WTC11 (cell line): ENCODE results near the gene DENND5A. TPM values are rescaled to one million over a fixed set of nuclear protein-coding genes. Genes with fewer than 3 reads are reported as not detected.

ENCODE experiments used
- ATAC-seq: fragments of 200-7000 bp; cut with Tn5 transposase; 2 replicates; pipeline ENCODE4 v1.10.0; 2021; ENCODE audit warnings: mild to moderate bottlenecking, moderate library complexity
- CTCF ChIA-PET: fragments of 300-600 bp; sonication (Branson Sonifier 250); formaldehyde crosslinking; loops from one replicate; lab custom pipeline; 2021; ENCODE audit warnings: antibody characterized with exemption; lab: Charles Lee
- POLR2A ChIA-PET: fragments of 350-600 bp; sonication (Branson Sonifier 250); formaldehyde crosslinking; loops from one replicate; lab custom pipeline; 2021; ENCODE audit warnings: antibody characterized with exemption; lab: Charles Lee
- DNase-seq: peaks from one replicate; pipeline ENCODE4 v3.0.0; 2021; ENCODE audit warnings: low spot score
- H3K27ac Mint-ChIP-seq: 2 replicates; pipeline ENCODE4 v1.8.0; 2021; ENCODE audit warnings: mixed read lengths
- H3K27me3 Mint-ChIP-seq: 2 replicates; pipeline ENCODE4 v1.8.0; 2021; ENCODE audit warnings: low read depth, mild to moderate bottlenecking, moderate library complexity, mixed read lengths
- H3K36me3 Mint-ChIP-seq: 2 replicates; pipeline ENCODE4 v1.8.0; 2021; ENCODE audit warnings: mixed read lengths
- H3K4me1 Mint-ChIP-seq: 2 replicates; pipeline ENCODE4 v1.8.0; 2022; ENCODE audit warnings: mixed read lengths
- H3K4me3 Mint-ChIP-seq: 2 replicates; pipeline ENCODE4 v1.8.0; 2021; ENCODE audit warnings: mild to moderate bottlenecking, moderate library complexity, mixed read lengths
- H3K9me3 Mint-ChIP-seq: 2 replicates; pipeline ENCODE4 v1.8.0; 2021; ENCODE audit warnings: mixed read lengths
- ETV6 ChIP-seq: sonication (generic); formaldehyde crosslinking; IDR thresholded peaks from 2 replicates; pipeline ENCODE4 v1.8.1; 2022; ENCODE audit warnings: mild to moderate bottlenecking, missing genetic modification reagents
- MXD4 ChIP-seq: fragments of 250-450 bp; sonication (Bioruptor Pico); IDR thresholded peaks from 2 replicates; pipeline ENCODE4 v1.8.0; 2021; ENCODE audit warnings: mild to moderate bottlenecking, moderate library complexity, borderline replicate concordance
- NR2C2 ChIP-seq: sonication (generic); formaldehyde crosslinking; IDR thresholded peaks from 2 replicates; pipeline ENCODE4 v1.8.0; 2022; ENCODE audit warnings: mild to moderate bottlenecking, missing genetic modification reagents
- RORB ChIP-seq: fragments of 250-450 bp; sonication (Bioruptor Pico); IDR thresholded peaks from 2 replicates; pipeline ENCODE4 v1.9.0; 2021; ENCODE audit warnings: mild to moderate bottlenecking
- SOX15 ChIP-seq: fragments of 250-450 bp; sonication (Bioruptor Pico); IDR thresholded peaks from 2 replicates; pipeline ENCODE4 v1.9.0; 2021; ENCODE audit warnings: mild to moderate bottlenecking
- TCF7 ChIP-seq: sonication (generic); formaldehyde crosslinking; IDR thresholded peaks from 2 replicates; pipeline ENCODE4 v1.8.0; 2022; ENCODE audit warnings: mild to moderate bottlenecking, low read depth, missing genetic modification reagents, moderate library complexity
- ZBTB21 ChIP-seq: sonication (generic); formaldehyde crosslinking; IDR thresholded peaks from 2 replicates; pipeline ENCODE4 v1.8.1; 2023; ENCODE audit warnings: mild to moderate bottlenecking, missing genetic modification reagents, borderline replicate concordance
- ZNF423 ChIP-seq: fragments of 250-450 bp; sonication (Bioruptor Pico); IDR thresholded peaks from 2 replicates; pipeline ENCODE4 v2.1.2; 2022; ENCODE audit warnings: mild to moderate bottlenecking, moderate library complexity
- total RNA-seq: library from RNA; stranded (reverse); gene quantifications from 3 replicates; pipeline ENCODE4 v1.2.3, GENCODE V29; 2021
- TF ChIP-seq, protein P1 (sequence below): sonication (generic); formaldehyde crosslinking; IDR thresholded peaks from 2 replicates; pipeline ENCODE4 v1.8.0; 2022; ENCODE audit warnings: missing genetic modification reagents
- TF ChIP-seq, protein P2 (sequence below): sonication (generic); formaldehyde crosslinking; IDR thresholded peaks from 2 replicates; pipeline ENCODE4 v1.8.1; 2023; ENCODE audit warnings: mild to moderate bottlenecking, missing genetic modification reagents
- TF ChIP-seq, protein P3 (sequence below): fragments of 200-600 bp; IDR thresholded peaks from 2 replicates; pipeline ENCODE4 v1.8.0; 2022; ENCODE audit warnings: antibody characterized with exemption
- TF ChIP-seq, protein P4 (sequence below): sonication (generic); formaldehyde crosslinking; IDR thresholded peaks from 2 replicates; pipeline ENCODE4 v1.8.1; 2023; ENCODE audit warnings: mild to moderate bottlenecking, moderate library complexity, missing genetic modification reagents
- TF ChIP-seq, protein P5 (sequence below): sonication (generic); formaldehyde crosslinking; IDR thresholded peaks from 2 replicates; pipeline ENCODE4 v1.8.0; 2023; ENCODE audit warnings: missing genetic modification reagents

Gene DENND5A
- total RNA-seq, 1 experiment from 2014 or later, result 69.3 TPM

DNA sequence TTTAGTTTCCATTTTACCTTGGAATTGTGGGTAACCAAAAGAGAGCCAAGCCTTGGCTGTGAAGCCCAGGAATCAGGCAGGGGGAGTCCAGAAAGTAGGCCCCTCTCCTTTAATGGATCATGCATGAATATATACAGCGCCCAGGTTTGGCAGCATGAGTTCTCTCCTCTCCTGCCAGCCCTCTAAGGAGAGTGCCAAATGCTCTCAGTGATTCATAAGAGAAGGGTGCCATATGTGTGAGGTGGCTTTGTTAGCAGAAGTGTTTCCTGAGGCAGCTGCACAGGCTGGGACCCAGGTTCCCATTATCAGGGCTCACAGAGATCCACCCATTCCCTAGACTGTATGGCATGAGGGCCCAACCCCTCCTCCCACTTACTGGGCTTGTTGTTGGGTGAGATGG lies 121.4 kb downstream of the DENND5A start:
- Mint-ChIP-seq H3K4me3 (no peak overlapping the region), H3K36me3 (peaks cover 67% of the 10 kb centered on the region), H3K4me1 (no peaks in the 10 kb centered on the region), H3K27me3 (no peaks in the 10 kb centered on the region), H3K9me3 (no peaks in the 10 kb centered on the region), H3K27ac (no peak overlapping the region)
- DNase-seq, result no peak
- ChIA-PET POLR2A (no interaction called here), CTCF (interaction anchor here (1.0 kb wide), 1 partner anchor 128 kb away, joined by 3 read pairs; no protein-coding TSS in a partner anchor)
- ATAC-seq, result no peak
- TF ChIP-seq TCF7 (CRISPR knock-in tag), result no peak
- TF ChIP-seq ETV6 (CRISPR knock-in tag), result no peak
- no peak for TF ChIP-seq SOX15 (CRISPR knock-in tag)
- no peak for TF ChIP-seq MXD4
- no peak for TF ChIP-seq NR2C2 (CRISPR knock-in tag)
- TF ChIP-seq, protein P1, sequence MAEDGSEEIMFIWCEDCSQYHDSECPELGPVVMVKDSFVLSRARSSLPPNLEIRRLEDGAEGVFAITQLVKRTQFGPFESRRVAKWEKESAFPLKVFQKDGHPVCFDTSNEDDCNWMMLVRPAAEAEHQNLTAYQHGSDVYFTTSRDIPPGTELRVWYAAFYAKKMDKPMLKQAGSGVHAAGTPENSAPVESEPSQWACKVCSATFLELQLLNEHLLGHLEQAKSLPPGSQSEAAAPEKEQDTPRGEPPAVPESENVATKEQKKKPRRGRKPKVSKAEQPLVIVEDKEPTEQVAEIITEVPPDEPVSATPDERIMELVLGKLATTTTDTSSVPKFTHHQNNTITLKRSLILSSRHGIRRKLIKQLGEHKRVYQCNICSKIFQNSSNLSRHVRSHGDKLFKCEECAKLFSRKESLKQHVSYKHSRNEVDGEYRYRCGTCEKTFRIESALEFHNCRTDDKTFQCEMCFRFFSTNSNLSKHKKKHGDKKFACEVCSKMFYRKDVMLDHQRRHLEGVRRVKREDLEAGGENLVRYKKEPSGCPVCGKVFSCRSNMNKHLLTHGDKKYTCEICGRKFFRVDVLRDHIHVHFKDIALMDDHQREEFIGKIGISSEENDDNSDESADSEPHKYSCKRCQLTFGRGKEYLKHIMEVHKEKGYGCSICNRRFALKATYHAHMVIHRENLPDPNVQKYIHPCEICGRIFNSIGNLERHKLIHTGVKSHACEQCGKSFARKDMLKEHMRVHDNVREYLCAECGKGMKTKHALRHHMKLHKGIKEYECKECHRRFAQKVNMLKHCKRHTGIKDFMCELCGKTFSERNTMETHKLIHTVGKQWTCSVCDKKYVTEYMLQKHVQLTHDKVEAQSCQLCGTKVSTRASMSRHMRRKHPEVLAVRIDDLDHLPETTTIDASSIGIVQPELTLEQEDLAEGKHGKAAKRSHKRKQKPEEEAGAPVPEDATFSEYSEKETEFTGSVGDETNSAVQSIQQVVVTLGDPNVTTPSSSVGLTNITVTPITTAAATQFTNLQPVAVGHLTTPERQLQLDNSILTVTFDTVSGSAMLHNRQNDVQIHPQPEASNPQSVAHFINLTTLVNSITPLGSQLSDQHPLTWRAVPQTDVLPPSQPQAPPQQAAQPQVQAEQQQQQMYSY, result no peak
- TF ChIP-seq ZBTB21 (CRISPR knock-in tag), result no peak
- TF ChIP-seq, protein P2, sequence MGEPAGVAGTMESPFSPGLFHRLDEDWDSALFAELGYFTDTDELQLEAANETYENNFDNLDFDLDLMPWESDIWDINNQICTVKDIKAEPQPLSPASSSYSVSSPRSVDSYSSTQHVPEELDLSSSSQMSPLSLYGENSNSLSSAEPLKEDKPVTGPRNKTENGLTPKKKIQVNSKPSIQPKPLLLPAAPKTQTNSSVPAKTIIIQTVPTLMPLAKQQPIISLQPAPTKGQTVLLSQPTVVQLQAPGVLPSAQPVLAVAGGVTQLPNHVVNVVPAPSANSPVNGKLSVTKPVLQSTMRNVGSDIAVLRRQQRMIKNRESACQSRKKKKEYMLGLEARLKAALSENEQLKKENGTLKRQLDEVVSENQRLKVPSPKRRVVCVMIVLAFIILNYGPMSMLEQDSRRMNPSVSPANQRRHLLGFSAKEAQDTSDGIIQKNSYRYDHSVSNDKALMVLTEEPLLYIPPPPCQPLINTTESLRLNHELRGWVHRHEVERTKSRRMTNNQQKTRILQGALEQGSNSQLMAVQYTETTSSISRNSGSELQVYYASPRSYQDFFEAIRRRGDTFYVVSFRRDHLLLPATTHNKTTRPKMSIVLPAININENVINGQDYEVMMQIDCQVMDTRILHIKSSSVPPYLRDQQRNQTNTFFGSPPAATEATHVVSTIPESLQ (CRISPR knock-in tag), result no peak

DNA sequence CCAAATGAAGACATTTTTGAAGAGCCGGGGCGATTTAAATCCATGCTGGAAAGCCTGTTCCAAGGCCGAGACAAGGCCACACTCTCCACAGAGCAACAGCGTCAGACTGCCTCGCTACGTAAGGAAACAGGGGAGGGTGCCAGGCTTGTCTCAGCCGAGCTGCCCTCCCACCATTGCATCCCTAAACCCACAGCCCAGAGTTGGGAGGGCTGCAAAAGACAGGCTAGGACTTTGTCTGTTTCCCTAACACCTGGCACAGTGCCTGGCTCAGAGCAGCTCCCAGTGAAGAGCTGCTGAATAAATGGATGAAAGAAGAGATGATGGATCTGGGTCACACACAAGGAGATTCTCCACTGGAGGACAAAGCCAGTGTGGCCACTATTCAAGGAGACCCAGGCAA lies 122.4 kb downstream of the DENND5A start:
- TF ChIP-seq, protein P3, sequence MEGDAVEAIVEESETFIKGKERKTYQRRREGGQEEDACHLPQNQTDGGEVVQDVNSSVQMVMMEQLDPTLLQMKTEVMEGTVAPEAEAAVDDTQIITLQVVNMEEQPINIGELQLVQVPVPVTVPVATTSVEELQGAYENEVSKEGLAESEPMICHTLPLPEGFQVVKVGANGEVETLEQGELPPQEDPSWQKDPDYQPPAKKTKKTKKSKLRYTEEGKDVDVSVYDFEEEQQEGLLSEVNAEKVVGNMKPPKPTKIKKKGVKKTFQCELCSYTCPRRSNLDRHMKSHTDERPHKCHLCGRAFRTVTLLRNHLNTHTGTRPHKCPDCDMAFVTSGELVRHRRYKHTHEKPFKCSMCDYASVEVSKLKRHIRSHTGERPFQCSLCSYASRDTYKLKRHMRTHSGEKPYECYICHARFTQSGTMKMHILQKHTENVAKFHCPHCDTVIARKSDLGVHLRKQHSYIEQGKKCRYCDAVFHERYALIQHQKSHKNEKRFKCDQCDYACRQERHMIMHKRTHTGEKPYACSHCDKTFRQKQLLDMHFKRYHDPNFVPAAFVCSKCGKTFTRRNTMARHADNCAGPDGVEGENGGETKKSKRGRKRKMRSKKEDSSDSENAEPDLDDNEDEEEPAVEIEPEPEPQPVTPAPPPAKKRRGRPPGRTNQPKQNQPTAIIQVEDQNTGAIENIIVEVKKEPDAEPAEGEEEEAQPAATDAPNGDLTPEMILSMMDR, result no peak
- no peak for TF ChIP-seq RORB (CRISPR knock-in tag)
- TF ChIP-seq, protein P4, sequence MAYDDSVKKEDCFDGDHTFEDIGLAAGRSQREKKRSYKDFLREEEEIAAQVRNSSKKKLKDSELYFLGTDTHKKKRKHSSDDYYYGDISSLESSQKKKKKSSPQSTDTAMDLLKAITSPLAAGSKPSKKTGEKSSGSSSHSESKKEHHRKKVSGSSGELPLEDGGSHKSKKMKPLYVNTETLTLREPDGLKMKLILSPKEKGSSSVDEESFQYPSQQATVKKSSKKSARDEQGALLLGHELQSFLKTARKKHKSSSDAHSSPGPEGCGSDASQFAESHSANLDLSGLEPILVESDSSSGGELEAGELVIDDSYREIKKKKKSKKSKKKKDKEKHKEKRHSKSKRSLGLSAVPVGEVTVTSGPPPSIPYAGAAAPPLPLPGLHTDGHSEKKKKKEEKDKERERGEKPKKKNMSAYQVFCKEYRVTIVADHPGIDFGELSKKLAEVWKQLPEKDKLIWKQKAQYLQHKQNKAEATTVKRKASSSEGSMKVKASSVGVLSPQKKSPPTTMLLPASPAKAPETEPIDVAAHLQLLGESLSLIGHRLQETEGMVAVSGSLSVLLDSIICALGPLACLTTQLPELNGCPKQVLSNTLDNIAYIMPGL, result no peak
- TF ChIP-seq, protein P2 (CRISPR knock-in tag), result no peak
- TF ChIP-seq MXD4, result no peak
- no peak for TF ChIP-seq ZNF423 (CRISPR knock-in tag)
- TF ChIP-seq, protein P5, sequence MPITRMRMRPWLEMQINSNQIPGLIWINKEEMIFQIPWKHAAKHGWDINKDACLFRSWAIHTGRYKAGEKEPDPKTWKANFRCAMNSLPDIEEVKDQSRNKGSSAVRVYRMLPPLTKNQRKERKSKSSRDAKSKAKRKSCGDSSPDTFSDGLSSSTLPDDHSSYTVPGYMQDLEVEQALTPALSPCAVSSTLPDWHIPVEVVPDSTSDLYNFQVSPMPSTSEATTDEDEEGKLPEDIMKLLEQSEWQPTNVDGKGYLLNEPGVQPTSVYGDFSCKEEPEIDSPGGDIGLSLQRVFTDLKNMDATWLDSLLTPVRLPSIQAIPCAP, result no peak
- H3K4me3 Mint-ChIP-seq, result no peak overlapping the region
- DNase-seq, result no peak
- CTCF ChIA-PET, result no interaction called here
- no peaks in the 10 kb centered on the region for H3K27me3 Mint-ChIP-seq
- peaks cover 60% of the 10 kb centered on the region for H3K36me3 Mint-ChIP-seq
- no peak overlapping the region for H3K27ac Mint-ChIP-seq
- H3K4me1 Mint-ChIP-seq, result peaks cover 9% of the 10 kb centered on the region
- no peaks in the 10 kb centered on the region for H3K9me3 Mint-ChIP-seq
- POLR2A ChIA-PET, result no interaction called here
- ATAC-seq, result no peak
